ENCODE data around the gene TTLL7.

DNA sequence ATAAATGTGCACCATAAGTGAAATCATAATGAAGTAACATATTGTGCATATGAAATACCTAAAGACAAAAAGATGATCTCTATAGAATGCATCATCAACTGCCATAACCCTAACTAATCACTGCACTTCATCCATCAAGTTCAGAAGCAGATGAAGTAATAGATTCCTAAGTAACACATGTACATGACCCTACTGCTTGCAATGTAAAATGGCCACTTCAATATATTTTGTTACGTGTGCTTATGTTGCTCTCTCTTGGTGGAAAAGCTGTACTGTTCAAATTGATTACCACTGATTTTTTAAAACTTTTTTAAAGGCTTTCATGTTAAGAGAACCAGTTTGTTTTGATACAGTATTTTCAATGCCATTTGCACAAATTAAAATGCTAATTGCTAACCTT lies 141.8 kb downstream of the TTLL7 start:
- TF ChIP-seq EZH2phosphoT487 (IDR thresholded peaks at IDR 0.05; ENCODE audit: unreplicated experiment): no peak
- TF ChIP-seq, protein P1, sequence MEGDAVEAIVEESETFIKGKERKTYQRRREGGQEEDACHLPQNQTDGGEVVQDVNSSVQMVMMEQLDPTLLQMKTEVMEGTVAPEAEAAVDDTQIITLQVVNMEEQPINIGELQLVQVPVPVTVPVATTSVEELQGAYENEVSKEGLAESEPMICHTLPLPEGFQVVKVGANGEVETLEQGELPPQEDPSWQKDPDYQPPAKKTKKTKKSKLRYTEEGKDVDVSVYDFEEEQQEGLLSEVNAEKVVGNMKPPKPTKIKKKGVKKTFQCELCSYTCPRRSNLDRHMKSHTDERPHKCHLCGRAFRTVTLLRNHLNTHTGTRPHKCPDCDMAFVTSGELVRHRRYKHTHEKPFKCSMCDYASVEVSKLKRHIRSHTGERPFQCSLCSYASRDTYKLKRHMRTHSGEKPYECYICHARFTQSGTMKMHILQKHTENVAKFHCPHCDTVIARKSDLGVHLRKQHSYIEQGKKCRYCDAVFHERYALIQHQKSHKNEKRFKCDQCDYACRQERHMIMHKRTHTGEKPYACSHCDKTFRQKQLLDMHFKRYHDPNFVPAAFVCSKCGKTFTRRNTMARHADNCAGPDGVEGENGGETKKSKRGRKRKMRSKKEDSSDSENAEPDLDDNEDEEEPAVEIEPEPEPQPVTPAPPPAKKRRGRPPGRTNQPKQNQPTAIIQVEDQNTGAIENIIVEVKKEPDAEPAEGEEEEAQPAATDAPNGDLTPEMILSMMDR (conservative IDR thresholded peaks at IDR 0.05; ENCODE audit: low read depth in 2 of 2): peak; percentile 39 to 42; a peak in 3 of 4 replicates
- TF ChIP-seq POLR2AphosphoS5 (IDR thresholded peaks at IDR 0.05; ENCODE audit: low read depth): no peak
- no peak for TF ChIP-seq EZH2 (IDR thresholded peaks at IDR 0.05; ENCODE audit: low read depth, unreplicated experiment)
- no peak for TF ChIP-seq JUNB (IDR thresholded peaks at IDR 0.05; ENCODE audit: unreplicated experiment)
- TF ChIP-seq, protein P2, sequence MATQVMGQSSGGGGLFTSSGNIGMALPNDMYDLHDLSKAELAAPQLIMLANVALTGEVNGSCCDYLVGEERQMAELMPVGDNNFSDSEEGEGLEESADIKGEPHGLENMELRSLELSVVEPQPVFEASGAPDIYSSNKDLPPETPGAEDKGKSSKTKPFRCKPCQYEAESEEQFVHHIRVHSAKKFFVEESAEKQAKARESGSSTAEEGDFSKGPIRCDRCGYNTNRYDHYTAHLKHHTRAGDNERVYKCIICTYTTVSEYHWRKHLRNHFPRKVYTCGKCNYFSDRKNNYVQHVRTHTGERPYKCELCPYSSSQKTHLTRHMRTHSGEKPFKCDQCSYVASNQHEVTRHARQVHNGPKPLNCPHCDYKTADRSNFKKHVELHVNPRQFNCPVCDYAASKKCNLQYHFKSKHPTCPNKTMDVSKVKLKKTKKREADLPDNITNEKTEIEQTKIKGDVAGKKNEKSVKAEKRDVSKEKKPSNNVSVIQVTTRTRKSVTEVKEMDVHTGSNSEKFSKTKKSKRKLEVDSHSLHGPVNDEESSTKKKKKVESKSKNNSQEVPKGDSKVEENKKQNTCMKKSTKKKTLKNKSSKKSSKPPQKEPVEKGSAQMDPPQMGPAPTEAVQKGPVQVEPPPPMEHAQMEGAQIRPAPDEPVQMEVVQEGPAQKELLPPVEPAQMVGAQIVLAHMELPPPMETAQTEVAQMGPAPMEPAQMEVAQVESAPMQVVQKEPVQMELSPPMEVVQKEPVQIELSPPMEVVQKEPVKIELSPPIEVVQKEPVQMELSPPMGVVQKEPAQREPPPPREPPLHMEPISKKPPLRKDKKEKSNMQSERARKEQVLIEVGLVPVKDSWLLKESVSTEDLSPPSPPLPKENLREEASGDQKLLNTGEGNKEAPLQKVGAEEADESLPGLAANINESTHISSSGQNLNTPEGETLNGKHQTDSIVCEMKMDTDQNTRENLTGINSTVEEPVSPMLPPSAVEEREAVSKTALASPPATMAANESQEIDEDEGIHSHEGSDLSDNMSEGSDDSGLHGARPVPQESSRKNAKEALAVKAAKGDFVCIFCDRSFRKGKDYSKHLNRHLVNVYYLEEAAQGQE (IDR thresholded peaks at IDR 0.05; ENCODE audit: unreplicated experiment): no peak
- TF ChIP-seq CREB1 (CRISPR knock-in tag; IDR thresholded peaks at IDR 0.05; ENCODE audit: low read depth): no peak
- TF ChIP-seq, protein P3, sequence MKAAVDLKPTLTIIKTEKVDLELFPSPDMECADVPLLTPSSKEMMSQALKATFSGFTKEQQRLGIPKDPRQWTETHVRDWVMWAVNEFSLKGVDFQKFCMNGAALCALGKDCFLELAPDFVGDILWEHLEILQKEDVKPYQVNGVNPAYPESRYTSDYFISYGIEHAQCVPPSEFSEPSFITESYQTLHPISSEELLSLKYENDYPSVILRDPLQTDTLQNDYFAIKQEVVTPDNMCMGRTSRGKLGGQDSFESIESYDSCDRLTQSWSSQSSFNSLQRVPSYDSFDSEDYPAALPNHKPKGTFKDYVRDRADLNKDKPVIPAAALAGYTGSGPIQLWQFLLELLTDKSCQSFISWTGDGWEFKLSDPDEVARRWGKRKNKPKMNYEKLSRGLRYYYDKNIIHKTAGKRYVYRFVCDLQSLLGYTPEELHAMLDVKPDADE (IDR thresholded peaks at IDR 0.05): no peak

Data from GM23338 (cell line).